Liver (tissue), 3 donors: ENCODE data around the gene MAGEE2.

Experiments used
- JUND ChIP-seq, 2 donors: IDR thresholded peaks; 2 replicates each; pipeline ENCODE4 v1.6.1; 2016; ENCODE audit warnings: antibody characterized with exemption in 2 of 2
- RXRA ChIP-seq, 2 donors: IDR thresholded peaks; 2 replicates each; pipeline ENCODE4 v1.6.1; 2017 to 2018; ENCODE audit warnings: antibody characterized with exemption in 2 of 2, mild to moderate bottlenecking in 1 of 2
- TAF1 ChIP-seq: conservative IDR thresholded peaks from 2 replicates; pipeline ENCODE4 v1.6.1; 2016; ENCODE audit warnings: antibody characterized with exemption, mild to moderate bottlenecking
- TF ChIP-seq, protein P1 (sequence below): fragments of 150-350 bp; IDR thresholded peaks from 2 replicates; pipeline ENCODE4 v1.5.1; 2017; ENCODE audit warnings: improper control_type of control experiment, low read depth, low read length; ENCODE audit not compliant: missing input control
- TF ChIP-seq, protein P2 (sequence below): IDR thresholded peaks from 2 replicates; pipeline ENCODE4 v1.6.1; 2016; ENCODE audit warnings: antibody characterized with exemption
- TF ChIP-seq, protein P3 (sequence below): IDR thresholded peaks from 2 replicates; pipeline ENCODE4 v1.6.1; 2016; ENCODE audit warnings: antibody characterized with exemption
- TF ChIP-seq, protein P4 (sequence below): IDR thresholded peaks from 2 replicates; pipeline ENCODE4 v1.6.1; 2016; ENCODE audit warnings: antibody characterized with exemption
- donor health status: healthy.
- donor health status: healthy.

DNA sequence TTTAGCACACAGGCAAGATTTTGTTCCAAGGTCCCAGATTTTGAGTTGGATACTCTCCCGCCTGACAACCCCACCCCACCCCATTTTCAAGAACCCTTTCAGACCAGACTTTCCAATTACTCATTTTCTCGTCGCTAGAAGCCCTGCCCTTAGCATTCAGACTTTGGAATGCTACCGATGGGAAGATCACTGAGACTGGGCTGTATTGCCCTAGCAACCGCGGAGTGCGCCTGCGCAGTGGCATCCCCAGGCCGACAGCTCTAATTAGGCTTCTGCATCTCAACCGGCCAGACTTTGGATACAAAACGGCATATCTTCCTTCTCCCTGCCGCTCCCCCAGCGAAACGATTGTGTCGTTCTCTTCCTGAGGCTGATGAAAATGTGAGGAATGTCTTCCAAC, 3.4 kb downstream of the MAGEE2 start:
- TF ChIP-seq JUND (IDR thresholded peaks at IDR 0.05) (no peak), TAF1 (no peak), RXRA (IDR thresholded peaks at IDR 0.05) (no peak)
- TF ChIP-seq, protein P1, sequence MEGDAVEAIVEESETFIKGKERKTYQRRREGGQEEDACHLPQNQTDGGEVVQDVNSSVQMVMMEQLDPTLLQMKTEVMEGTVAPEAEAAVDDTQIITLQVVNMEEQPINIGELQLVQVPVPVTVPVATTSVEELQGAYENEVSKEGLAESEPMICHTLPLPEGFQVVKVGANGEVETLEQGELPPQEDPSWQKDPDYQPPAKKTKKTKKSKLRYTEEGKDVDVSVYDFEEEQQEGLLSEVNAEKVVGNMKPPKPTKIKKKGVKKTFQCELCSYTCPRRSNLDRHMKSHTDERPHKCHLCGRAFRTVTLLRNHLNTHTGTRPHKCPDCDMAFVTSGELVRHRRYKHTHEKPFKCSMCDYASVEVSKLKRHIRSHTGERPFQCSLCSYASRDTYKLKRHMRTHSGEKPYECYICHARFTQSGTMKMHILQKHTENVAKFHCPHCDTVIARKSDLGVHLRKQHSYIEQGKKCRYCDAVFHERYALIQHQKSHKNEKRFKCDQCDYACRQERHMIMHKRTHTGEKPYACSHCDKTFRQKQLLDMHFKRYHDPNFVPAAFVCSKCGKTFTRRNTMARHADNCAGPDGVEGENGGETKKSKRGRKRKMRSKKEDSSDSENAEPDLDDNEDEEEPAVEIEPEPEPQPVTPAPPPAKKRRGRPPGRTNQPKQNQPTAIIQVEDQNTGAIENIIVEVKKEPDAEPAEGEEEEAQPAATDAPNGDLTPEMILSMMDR: no peak
- TF ChIP-seq, protein P2, sequence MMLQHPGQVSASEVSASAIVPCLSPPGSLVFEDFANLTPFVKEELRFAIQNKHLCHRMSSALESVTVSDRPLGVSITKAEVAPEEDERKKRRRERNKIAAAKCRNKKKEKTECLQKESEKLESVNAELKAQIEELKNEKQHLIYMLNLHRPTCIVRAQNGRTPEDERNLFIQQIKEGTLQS: no peak
- TF ChIP-seq, protein P3, sequence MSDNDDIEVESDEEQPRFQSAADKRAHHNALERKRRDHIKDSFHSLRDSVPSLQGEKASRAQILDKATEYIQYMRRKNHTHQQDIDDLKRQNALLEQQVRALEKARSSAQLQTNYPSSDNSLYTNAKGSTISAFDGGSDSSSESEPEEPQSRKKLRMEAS: no peak
- TF ChIP-seq, protein P4, sequence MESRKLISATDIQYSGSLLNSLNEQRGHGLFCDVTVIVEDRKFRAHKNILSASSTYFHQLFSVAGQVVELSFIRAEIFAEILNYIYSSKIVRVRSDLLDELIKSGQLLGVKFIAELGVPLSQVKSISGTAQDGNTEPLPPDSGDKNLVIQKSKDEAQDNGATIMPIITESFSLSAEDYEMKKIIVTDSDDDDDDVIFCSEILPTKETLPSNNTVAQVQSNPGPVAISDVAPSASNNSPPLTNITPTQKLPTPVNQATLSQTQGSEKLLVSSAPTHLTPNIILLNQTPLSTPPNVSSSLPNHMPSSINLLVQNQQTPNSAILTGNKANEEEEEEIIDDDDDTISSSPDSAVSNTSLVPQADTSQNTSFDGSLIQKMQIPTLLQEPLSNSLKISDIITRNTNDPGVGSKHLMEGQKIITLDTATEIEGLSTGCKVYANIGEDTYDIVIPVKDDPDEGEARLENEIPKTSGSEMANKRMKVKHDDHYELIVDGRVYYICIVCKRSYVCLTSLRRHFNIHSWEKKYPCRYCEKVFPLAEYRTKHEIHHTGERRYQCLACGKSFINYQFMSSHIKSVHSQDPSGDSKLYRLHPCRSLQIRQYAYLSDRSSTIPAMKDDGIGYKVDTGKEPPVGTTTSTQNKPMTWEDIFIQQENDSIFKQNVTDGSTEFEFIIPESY: no peak
